Fibroblast of mammary gland (primary cell): ENCODE data around the gene ADPRHL1.
"Not testable (repeated sequence)": the region's sequence is repeated elsewhere in the genome, so short reads cannot be mapped to it uniquely, and the experiment has no call there.

Source experiments
- DNase-seq: peaks from one replicate; pipeline ENCODE4 v3.0.0-alpha.2; 2010; ENCODE audit warnings: low read depth
- H3K4me3 ChIP-seq: 2 replicates; pipeline ENCODE4 v1.5.1; 2011; ENCODE audit warnings: low read depth, mild to moderate bottlenecking, low read length, moderate library complexity; ENCODE audit not compliant: control insufficient read depth
- CTCF ChIP-seq: conservative IDR thresholded peaks from 2 replicates; pipeline ENCODE4 v1.5.1; 2011; ENCODE audit warnings: low read depth, low read length, inconsistent platforms; ENCODE audit not compliant: control insufficient read depth, insufficient read depth

Gene ADPRHL1

GRCh38 chr13:113451951-113452421 lies 1.3 kb downstream of the ADPRHL1 start:
- DNase-seq = no peak
- H3K4me3 ChIP-seq = no peak overlapping the region
- no peak for TF ChIP-seq CTCF

- DNase-seq = peak; percentile 47
- H3K4me3 ChIP-seq = not testable (repeated sequence)
- TF ChIP-seq CTCF = peak; percentile 26
Measured at GRCh38 chr13:113450861-113451620, 2.2 kb downstream of the ADPRHL1 start.

- not testable (repeated sequence) for H3K4me3 ChIP-seq, DNase-seq
Measured at GRCh38 chr13:113450348-113450744, 2.9 kb downstream of the ADPRHL1 start.

- TF ChIP-seq CTCF = no peak
- peak overlapping the region; percentile 70 for H3K4me3 ChIP-seq
- DNase-seq = no peak
Measured at GRCh38 chr13:113449693-113450347, 3.5 kb downstream of the ADPRHL1 start.

GRCh38 chr13:113448885-113449692 lies 4.2 kb downstream of the ADPRHL1 start:
- TF ChIP-seq CTCF = no peak
- H3K4me3 ChIP-seq = peak overlapping the region; percentile 70
- peak; percentile 93 for DNase-seq

- peak overlapping the region; percentile 70 for H3K4me3 ChIP-seq
- TF ChIP-seq CTCF = no peak
- no peak for DNase-seq
Measured at GRCh38 chr13:113448545-113448884, 4.8 kb downstream of the ADPRHL1 start.

- H3K4me3 ChIP-seq = no peak overlapping the region
- no peak for DNase-seq
- TF ChIP-seq CTCF = no peak
Measured at GRCh38 chr13:113447596-113447995, 5.7 kb downstream of the ADPRHL1 start.
